Esophagus muscularis mucosa (tissue), 4 donors: ENCODE measurements around the gene NR3C2. TPM values are rescaled to one million over a fixed set of nuclear protein-coding genes. Genes with fewer than 3 reads are reported as not detected.

Source experiments
- DNase-seq: peaks from one replicate; pipeline ENCODE4 v3.0.0-alpha.2; 2017; ENCODE audit errors: extremely low spot score
- H3K27ac ChIP-seq, 4 donors: fragments of 200-600 bp; sonication (generic); replicated peaks in 1 of 4; 1 replicate in 3 of 4; 2 replicates in 1 of 4; pipeline ENCODE4 v1.5.1; 2016 to 2019; ENCODE audit warnings: mild to moderate bottlenecking in 1 of 4
- H3K27me3 ChIP-seq, 4 donors: fragments of 200-600 bp; sonication (generic); one replicate each; pipeline versions ENCODE4 v1.5.1 to v1.6.0; 2016 to 2019
- H3K36me3 ChIP-seq, 4 donors: fragments of 200-600 bp; sonication (generic); one replicate each; pipeline ENCODE4 v1.5.1; 2016 to 2019
- H3K4me1 ChIP-seq, 4 donors: fragments of 200-600 bp; sonication (generic); one replicate each; pipeline ENCODE4 v1.5.1; 2016 to 2019
- H3K4me3 ChIP-seq, 4 donors: fragments of 200-600 bp; sonication (generic); 1 replicate in 2 of 4; 2 replicates in 2 of 4; pipeline ENCODE4 v1.5.1; 2016 to 2019; ENCODE audit warnings: mild to moderate bottlenecking in 4 of 4, moderate library complexity in 1 of 4
- H3K9me3 ChIP-seq, 4 donors: fragments of 200-600 bp; sonication (generic); 1 replicate in 3 of 4; 2 replicates in 1 of 4; pipeline ENCODE4 v1.5.1; 2016 to 2019
- CTCF ChIP-seq, 3 experiments: fragments of 200-600 bp in 2 of 3; fragments of 450-650 bp in 1 of 3; sonication (generic) in 2 of 3; IDR thresholded peaks; one replicate each; pipeline ENCODE4 v1.5.1; 2017 to 2019; ENCODE audit warnings: antibody characterized with exemption in 3 of 3, mild to moderate bottlenecking in 2 of 3, moderate library complexity in 1 of 3
- EP300 ChIP-seq: sonication (generic); formaldehyde crosslinking; IDR thresholded peaks from one replicate; pipeline ENCODE4 v1.6.1; 2017; ENCODE audit warnings: antibody characterized with exemption
- POLR2A ChIP-seq: fragments of 450-650 bp; IDR thresholded peaks from one replicate; pipeline ENCODE4 v1.6.1; 2017; ENCODE audit warnings: antibody characterized with exemption, moderate library complexity, mild to moderate bottlenecking, low read depth
- POLR2AphosphoS5 ChIP-seq, 2 donors: sonication (generic); formaldehyde crosslinking; IDR thresholded peaks; one replicate each; pipeline ENCODE4 v1.6.1; 2017; ENCODE audit warnings: antibody characterized with exemption in 2 of 2
- WGBS: methylation state at CpG from one replicate; pipeline ENCODE4 v1.1.5; 2018; 5-methylcytosine and 5-hydroxymethylcytosine counted together
- intact Hi-C: fragments of 100-400 bp; cut with DNase I; formaldehyde crosslinking; loops from one replicate; pipeline ENCODE4 v1.15.1; 2023
- total RNA-seq, 4 donors: library from RNA; depleted of rRNA; stranded (reverse); fragments of >200 nt; gene quantifications; one replicate each; pipeline versions ENCODE4 v1.1.0 to v1.2.1, GENCODE V29; 2016

Gene NR3C2
- total RNA-seq, 4 donors from 2014 or later: 10.0 to 14.6 (median 12.1) TPM

GRCh38 chr4:148447681-148448080 is 5.5 kb upstream of the NR3C2 start:
- Histone ChIP-seq H3K36me3 (no peaks in the 10 kb centered on the region), H3K27ac (peak overlapping the region in 2 of 4 donors; percentile 20 to 39), H3K4me1 (peaks cover 3 to 21% (median 20%) of the 10 kb centered on the region in 4 donors), H3K27me3 (no peaks in the 10 kb centered on the region), H3K9me3 (no peaks in the 10 kb centered on the region), H3K4me3 (peak overlapping the region; percentile 5 to 37 (median 24))
- TF ChIP-seq POLR2A (no peak), EP300 (no peak), CTCF (IDR thresholded peaks at IDR 0.05) (no peak), POLR2AphosphoS5 (IDR thresholded peaks at IDR 0.05) (no peak)
- intact Hi-C loops: loop anchor here (10.0 kb wide), 2 partner anchors 163 to 353 kb away; no protein-coding TSS in a partner anchor
- 23% methylated on average over 8 of the region's 8 CpGs for WGBS
- no peak for DNase-seq

- intact Hi-C loops: loop anchor here (10.0 kb wide), 2 partner anchors 161 to 351 kb away; no protein-coding TSS in a partner anchor
- TF ChIP-seq EP300: no peak
- TF ChIP-seq POLR2A: no peak
- TF ChIP-seq CTCF (IDR thresholded peaks at IDR 0.05): no peak
- TF ChIP-seq POLR2AphosphoS5 (IDR thresholded peaks at IDR 0.05): no peak
- Histone ChIP-seq H3K9me3 (no peaks in the 10 kb centered on the region), H3K4me3 (peak overlapping the region; percentile 74 to 95 (median 88)), H3K27ac (peak overlapping the region; percentile 91 to 96 (median 94)), H3K27me3 (no peaks in the 10 kb centered on the region), H3K36me3 (no peaks in the 10 kb centered on the region), H3K4me1 (peaks cover 3 to 28% (median 24%) of the 10 kb centered on the region in 4 donors)
- WGBS: 2% methylated on average over 12 of the region's 13 CpGs
- no peak for DNase-seq
These were observed 3.7 kb upstream of the NR3C2 start for GRCh38 chr4:148445860-148446330.

GRCh38 chr4:148445071-148445859 is 3.1 kb upstream of the NR3C2 start:
- H3K27me3 ChIP-seq: no peaks in the 10 kb centered on the region
- H3K9me3 ChIP-seq: no peaks in the 10 kb centered on the region
- DNase-seq: no peak
- WGBS: no CpG with 5 or more reads among the region's 98 CpGs
- intact Hi-C loops: loop anchor here (10.0 kb wide), 2 partner anchors 160 to 350 kb away; no protein-coding TSS in a partner anchor
- H3K36me3 ChIP-seq: no peaks in the 10 kb centered on the region
- peaks cover 8 to 34% (median 30%) of the 10 kb centered on the region in 4 donors for H3K4me1 ChIP-seq
- H3K4me3 ChIP-seq: peak overlapping the region; percentile 74 to 95 (median 88)
- H3K27ac ChIP-seq: peak overlapping the region; percentile 91 to 96 (median 94)
- TF ChIP-seq POLR2A (no peak), EP300 (no peak), CTCF (IDR thresholded peaks at IDR 0.05) (no peak), POLR2AphosphoS5 (IDR thresholded peaks at IDR 0.05) (peak in 1 of 2 donors; percentile 37)

GRCh38 chr4:148444296-148445070 is 2.3 kb upstream of the NR3C2 start:
- Histone ChIP-seq H3K36me3 (no peaks in the 10 kb centered on the region), H3K4me3 (peak overlapping the region; percentile 74 to 95 (median 88)), H3K27ac (peak overlapping the region; percentile 91 to 96 (median 94)), H3K9me3 (no peaks in the 10 kb centered on the region), H3K4me1 (peaks cover 15 to 42% (median 38%) of the 10 kb centered on the region in 4 donors), H3K27me3 (no peaks in the 10 kb centered on the region)
- intact Hi-C loops: loop anchor here (10.0 kb wide), 2 partner anchors 160 to 350 kb away; no protein-coding TSS in a partner anchor
- no peak for DNase-seq
- 0% methylated on average over 1 of the region's 89 CpGs for WGBS
- TF ChIP-seq CTCF (IDR thresholded peaks at IDR 0.05) (peak in 1 of 3 experiments; percentile 14), POLR2AphosphoS5 (IDR thresholded peaks at IDR 0.05) (peak in 1 of 2 donors; percentile 8), EP300 (no peak)
